Bronchial smooth muscle cell (primary cell): ENCODE results near the gene NDOR1. TPM values are rescaled to one million over a fixed set of nuclear protein-coding genes. Genes with fewer than 3 reads are reported as not detected.

Source experiments
- total RNA-seq: library from RNA; depleted of rRNA; stranded (reverse); fragments of >200 nt; gene quantifications from 2 replicates; pipeline ENCODE4 v1.2.1, GENCODE V29; 2014

The NDOR1 gene
- total RNA-seq, 1 donor from 2014 or later, result 2.2 TPM

Other genes with a start within 250 kb of the NDOR1 start
- gene PTGDS, start 228.2 kb upstream of the NDOR1 start, total RNA-seq, result 0.79 and 6.0 TPM in 2 replicates
- 0.16 and 0.34 TPM in 2 replicates for gene LCNL1, start 222.7 kb upstream of the NDOR1 start, total RNA-seq
- 5.8 and 8.5 TPM in 2 replicates for gene PAXX, start 213.3 kb upstream of the NDOR1 start, total RNA-seq
- 6.8 and 8.2 TPM in 2 replicates for gene CLIC3, start 209.1 kb upstream of the NDOR1 start, total RNA-seq
- 14.2 and 23.9 TPM in 2 replicates for gene ABCA2, start 177.5 kb upstream of the NDOR1 start, total RNA-seq
- not detected in 2 replicates for gene FUT7, start 173.6 kb upstream of the NDOR1 start, total RNA-seq
- gene NPDC1, start 159.5 kb upstream of the NDOR1 start, total RNA-seq, result 11.5 and 13.1 TPM in 2 replicates
- under 0.01 TPM in 1 of 2 replicates, not detected in the other for gene ENTPD2, start 151.6 kb upstream of the NDOR1 start, total RNA-seq
- 0.26 and 0.47 TPM in 2 replicates for gene SAPCD2, start 135.1 kb upstream of the NDOR1 start, total RNA-seq
- 16.2 and 18.1 TPM in 2 replicates for gene UAP1L1, start 128.2 kb upstream of the NDOR1 start, total RNA-seq
- 73.7 and 76.9 TPM in 2 replicates for gene MAN1B1, start 118.7 kb upstream of the NDOR1 start, total RNA-seq
- gene DPP7, start 91.0 kb upstream of the NDOR1 start, total RNA-seq, result 67.8 and 115 TPM in 2 replicates
- gene GRIN1, start 66.5 kb upstream of the NDOR1 start, total RNA-seq, result under 0.01 TPM in 1 of 2 replicates, not detected in the other
- gene LRRC26, start 35.6 kb upstream of the NDOR1 start, total RNA-seq, result not detected in 2 replicates
- gene TMEM210, start 33.6 kb upstream of the NDOR1 start, total RNA-seq, result not detected in 2 replicates
- gene ANAPC2, start 17.1 kb upstream of the NDOR1 start, total RNA-seq, result 27.1 and 29.3 TPM in 2 replicates
- 58.4 and 64.2 TPM in 2 replicates for gene SSNA1, start 17.0 kb upstream of the NDOR1 start, total RNA-seq
- gene TPRN, start 5.0 kb upstream of the NDOR1 start, total RNA-seq, result 3.9 and 5.4 TPM in 2 replicates
- gene TMEM203, start 52 bp upstream of the NDOR1 start, total RNA-seq, result 26.8 and 30.9 TPM in 2 replicates
- gene RNF208, start 16.5 kb downstream of the NDOR1 start, total RNA-seq, result 0.09 and 0.16 TPM in 2 replicates
- 0.17 and 0.63 TPM in 2 replicates for gene CYSRT1, start 19.5 kb downstream of the NDOR1 start, total RNA-seq
- 0.09 TPM in 1 of 2 replicates, not detected in the other for gene RNF224, start 21.8 kb downstream of the NDOR1 start, total RNA-seq
- gene SLC34A3, start 25.2 kb downstream of the NDOR1 start, total RNA-seq, result not detected in 2 replicates
- gene TUBB4B, start 35.6 kb downstream of the NDOR1 start, total RNA-seq, result 84.7 and 125 TPM in 2 replicates
- 0.16 TPM in 1 of 2 replicates, not detected in the other for gene STPG3, start 45.6 kb downstream of the NDOR1 start, total RNA-seq
- gene NELFB, start 49.6 kb downstream of the NDOR1 start, total RNA-seq, result 39.2 and 49.2 TPM in 2 replicates
- 5.8 and 11.5 TPM in 2 replicates for gene TOR4A, start 72.0 kb downstream of the NDOR1 start, total RNA-seq
- 0.09 and 0.16 TPM in 2 replicates for gene NRARP, start 96.6 kb downstream of the NDOR1 start, total RNA-seq
- gene EXD3, start 217.5 kb downstream of the NDOR1 start, total RNA-seq, result 8.0 and 9.5 TPM in 2 replicates
- gene NOXA1, start 217.7 kb downstream of the NDOR1 start, total RNA-seq, result 0.26 and 0.95 TPM in 2 replicates
- gene ENTPD8, start 235.7 kb downstream of the NDOR1 start, total RNA-seq, result under 0.01 TPM in 1 of 2 replicates, not detected in the other